ENCODE measurements around the gene TNFRSF8.

Gene TNFRSF8

DNA sequence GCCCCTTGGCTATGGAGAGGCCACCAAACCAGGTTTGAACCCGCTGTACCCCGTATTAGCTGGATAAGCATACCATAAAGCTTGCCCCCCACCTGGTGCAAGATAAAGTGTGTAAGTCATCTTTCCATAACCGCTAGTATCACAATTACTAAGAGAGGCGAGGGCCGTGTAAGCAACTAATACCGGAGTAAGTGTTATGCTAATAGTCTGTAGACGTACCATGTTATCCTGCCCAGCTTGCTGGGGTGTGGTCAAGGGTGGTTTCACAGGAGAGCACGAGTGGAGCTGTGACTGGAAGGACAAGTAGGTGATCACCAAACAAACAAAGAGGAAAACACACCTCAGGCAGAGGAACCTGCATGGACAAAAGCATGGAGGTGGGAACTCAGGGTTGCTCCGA, 100.1 kb downstream of the TNFRSF8 start:
- TF ChIP-seq, protein P1, sequence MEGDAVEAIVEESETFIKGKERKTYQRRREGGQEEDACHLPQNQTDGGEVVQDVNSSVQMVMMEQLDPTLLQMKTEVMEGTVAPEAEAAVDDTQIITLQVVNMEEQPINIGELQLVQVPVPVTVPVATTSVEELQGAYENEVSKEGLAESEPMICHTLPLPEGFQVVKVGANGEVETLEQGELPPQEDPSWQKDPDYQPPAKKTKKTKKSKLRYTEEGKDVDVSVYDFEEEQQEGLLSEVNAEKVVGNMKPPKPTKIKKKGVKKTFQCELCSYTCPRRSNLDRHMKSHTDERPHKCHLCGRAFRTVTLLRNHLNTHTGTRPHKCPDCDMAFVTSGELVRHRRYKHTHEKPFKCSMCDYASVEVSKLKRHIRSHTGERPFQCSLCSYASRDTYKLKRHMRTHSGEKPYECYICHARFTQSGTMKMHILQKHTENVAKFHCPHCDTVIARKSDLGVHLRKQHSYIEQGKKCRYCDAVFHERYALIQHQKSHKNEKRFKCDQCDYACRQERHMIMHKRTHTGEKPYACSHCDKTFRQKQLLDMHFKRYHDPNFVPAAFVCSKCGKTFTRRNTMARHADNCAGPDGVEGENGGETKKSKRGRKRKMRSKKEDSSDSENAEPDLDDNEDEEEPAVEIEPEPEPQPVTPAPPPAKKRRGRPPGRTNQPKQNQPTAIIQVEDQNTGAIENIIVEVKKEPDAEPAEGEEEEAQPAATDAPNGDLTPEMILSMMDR (IDR thresholded peaks at IDR 0.05; ENCODE audit: low read depth, low read length, missing control alignments) = no peak
- no peak for DNase-seq (ENCODE audit: low read depth)
- no peak overlapping the region for H3K4me3 ChIP-seq (ENCODE audit: low read depth, low read length)

GRCh38 chr1:12164210-12164609, 101.1 kb downstream of the TNFRSF8 start:
- DNase-seq (ENCODE audit: low read depth) = no peak
- H3K4me3 ChIP-seq (ENCODE audit: low read depth, low read length) = no peak overlapping the region
- TF ChIP-seq, protein P1 (IDR thresholded peaks at IDR 0.05; ENCODE audit: low read depth, low read length, missing control alignments) = no peak

- no peak for DNase-seq (ENCODE audit: low read depth)
- H3K4me3 ChIP-seq (ENCODE audit: low read depth, low read length) = no peak overlapping the region
- TF ChIP-seq, protein P1 (IDR thresholded peaks at IDR 0.05; ENCODE audit: low read depth, low read length, missing control alignments) = no peak
These were observed 102.2 kb downstream of the TNFRSF8 start for GRCh38 chr1:12165342-12165741.

DNA sequence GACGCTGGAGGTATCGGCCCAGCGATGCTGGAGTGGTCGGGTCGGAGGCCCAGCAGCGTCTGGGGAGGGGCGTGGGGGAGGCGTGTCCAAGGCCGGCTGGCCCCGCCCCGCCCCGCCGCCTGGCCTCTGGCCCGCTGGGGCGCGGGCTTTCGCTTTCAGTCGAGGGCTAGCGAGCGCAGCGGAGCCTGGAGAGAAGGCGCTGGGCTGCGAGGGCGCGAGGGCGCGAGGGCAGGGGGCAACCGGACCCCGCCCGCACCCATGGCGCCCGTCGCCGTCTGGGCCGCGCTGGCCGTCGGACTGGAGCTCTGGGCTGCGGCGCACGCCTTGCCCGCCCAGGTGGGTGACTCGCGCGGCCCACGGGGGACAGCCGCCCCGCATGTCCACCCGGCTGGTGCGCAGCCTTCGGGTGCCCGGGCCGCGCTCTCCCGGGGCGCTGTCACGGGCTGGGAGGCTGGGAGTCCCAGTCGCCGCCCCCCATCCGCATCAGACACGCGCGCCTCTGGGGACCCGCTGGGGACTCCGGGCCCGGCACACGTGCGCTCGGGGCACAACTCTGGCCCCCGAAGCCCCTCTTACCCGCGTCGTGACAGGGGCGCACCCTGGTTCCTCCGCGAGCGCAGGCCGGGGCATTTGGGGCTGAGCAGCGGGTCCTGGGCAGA, 103.9 kb downstream of the TNFRSF8 start, which contains the start of gene TNFRSF1B:
TNFRSF1B (plus strand) TSS at position 158 of the 659 bp plus-strand sequence; CDS start at position 259, 101 bp downstream.
- H3K4me3 ChIP-seq (ENCODE audit: low read depth, low read length) = peak within 1 kb of the TSS; percentile 86
- DNase-seq (ENCODE audit: low read depth) = no peak
- TF ChIP-seq, protein P1 (IDR thresholded peaks at IDR 0.05; ENCODE audit: low read depth, low read length, missing control alignments) = no peak

DNA sequence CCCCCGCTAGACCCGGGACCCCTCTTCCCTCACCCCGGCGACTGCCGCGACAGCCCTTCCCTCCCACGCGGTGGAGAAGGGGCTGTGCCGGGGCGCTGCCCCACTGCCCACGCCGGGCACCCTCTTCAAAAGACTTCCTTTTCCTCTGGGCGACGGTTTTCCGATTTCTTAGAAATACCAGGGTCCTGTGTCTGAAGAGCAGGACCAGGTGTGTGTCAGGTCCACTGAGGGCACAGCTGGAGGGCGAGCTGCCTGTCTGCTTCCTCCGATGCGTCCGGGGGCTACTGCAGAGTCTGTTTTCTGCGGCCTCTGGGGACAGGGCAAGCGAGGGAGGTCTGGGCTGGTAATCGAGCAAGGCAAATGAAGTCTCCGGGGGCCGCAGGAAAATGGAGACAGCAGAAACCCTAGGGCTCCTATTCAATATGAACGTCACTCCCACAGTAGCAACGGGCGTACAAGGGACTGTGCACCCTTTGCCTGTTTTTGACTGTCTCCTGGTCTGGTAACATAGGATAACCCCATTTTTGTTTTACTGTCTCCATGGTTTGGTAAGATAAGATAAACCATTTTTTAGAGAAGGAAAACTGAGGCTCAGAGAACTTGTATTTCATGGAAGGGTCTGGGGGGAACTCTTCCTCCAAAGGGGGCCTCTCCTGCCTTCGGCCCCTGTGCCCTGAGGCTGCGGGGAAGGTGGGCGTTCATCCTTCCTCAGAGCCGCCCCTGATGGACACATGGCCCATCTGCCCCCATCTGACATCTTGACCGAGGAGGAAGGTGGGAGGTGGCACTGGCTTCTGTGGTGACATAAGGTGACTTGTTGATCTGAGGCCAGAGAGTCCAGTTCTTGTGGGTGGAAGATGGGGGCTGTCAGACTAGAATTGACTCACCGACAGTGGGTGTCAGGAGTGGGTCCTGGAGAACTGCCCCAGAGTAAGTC, 104.7 kb downstream of the TNFRSF8 start:
- TF ChIP-seq, protein P1 (IDR thresholded peaks at IDR 0.05; ENCODE audit: low read depth, low read length, missing control alignments) = no peak
- DNase-seq (ENCODE audit: low read depth) = no peak
- peak overlapping the region; percentile 86 for H3K4me3 ChIP-seq (ENCODE audit: low read depth, low read length)

- peak overlapping the region; percentile 86 for H3K4me3 ChIP-seq (ENCODE audit: low read depth, low read length)
- TF ChIP-seq, protein P1 (IDR thresholded peaks at IDR 0.05; ENCODE audit: low read depth, low read length, missing control alignments) = no peak
- DNase-seq (ENCODE audit: low read depth) = no peak
These were observed 105.5 kb downstream of the TNFRSF8 start for GRCh38 chr1:12168451-12169160.

Measured in GM12864 (cell line).